COLO829 (cell line): Measurements from ENCODE around the gene GPR153.
"Not testable (repeated sequence)": the region's sequence is repeated elsewhere in the genome, so short reads cannot be mapped to it uniquely, and the experiment has no call there.

Source experiments
- DNase-seq: peaks from one replicate; pipeline ENCODE4 v3.0.0; 2012; ENCODE audit warnings: low spot score

GPR153 gene

DNA sequence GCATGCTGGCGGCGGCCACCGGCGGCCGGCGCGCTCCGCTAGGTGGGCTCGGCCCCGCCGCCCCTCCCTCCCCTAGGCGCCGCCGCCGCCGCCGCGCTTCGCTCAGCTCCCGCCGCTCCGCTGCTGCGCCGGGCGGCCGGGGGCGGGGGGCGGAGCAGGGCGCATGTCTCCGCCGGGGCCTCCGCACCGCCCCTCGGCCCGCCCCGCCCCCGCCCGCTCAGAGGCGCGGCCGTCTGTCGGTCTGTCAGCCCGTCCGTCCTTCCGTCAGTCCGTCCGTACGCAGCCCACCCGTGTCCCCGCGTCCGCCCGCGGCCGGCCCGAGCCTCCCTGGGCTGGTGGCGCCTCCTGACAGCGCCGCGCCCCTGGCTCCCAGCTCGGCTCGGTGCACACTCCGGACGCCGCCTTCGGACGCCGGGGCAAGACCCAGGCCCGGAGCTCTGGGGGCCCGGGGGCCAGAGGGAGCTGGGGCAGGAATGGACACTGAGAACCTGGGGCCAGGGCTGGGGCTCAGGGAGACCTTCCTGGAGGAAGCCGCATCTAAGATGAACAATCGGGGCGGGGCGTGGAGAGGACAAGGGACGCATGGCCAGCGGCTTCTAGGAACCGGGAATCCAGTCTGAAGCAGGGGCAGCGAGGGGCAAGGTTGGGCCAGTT lies at the start of gene GPR153:
Gene GPR153 (minus strand): TSS at position 138 of the 654 bp plus-strand sequence. CDS start 6,193 bp downstream, outside the sequence.
- DNase-seq: no peak

DNA sequence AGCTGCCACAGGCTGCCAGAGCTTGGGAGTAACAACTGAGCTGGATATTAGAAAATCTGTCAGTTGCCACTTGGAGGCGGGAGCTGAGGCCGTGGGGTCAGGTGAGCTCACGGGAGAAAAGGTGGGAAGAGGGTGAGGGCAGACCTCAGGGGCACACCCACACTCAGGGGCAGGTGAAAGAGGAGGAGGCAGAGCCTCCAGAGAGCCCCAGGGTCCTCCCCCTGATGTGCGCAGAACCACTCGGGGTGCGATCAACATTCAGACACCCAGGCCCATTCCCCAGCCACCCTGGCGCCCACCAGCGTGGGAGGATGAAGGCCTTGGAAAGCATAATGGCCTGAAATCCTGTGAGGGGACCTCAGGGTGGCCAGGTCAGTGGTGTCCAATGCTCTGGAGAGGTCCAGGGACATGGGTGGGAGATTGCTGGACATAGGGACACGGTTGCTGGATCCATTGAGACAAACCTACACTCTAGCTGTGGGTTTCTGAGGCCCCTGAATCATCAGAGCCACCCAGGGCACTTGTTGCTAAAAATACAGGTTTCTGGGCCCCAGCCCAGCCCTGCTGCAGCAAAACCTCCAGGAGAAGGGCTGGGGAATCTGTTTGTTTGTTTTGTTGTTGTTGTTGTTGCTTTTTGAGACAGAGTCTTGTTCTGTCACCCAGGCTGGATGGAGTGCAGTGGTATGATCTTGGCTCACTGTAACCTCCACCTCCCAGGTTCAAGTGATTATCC lies 49.4 kb upstream of the GPR153 start:
- no peak for DNase-seq

DNA sequence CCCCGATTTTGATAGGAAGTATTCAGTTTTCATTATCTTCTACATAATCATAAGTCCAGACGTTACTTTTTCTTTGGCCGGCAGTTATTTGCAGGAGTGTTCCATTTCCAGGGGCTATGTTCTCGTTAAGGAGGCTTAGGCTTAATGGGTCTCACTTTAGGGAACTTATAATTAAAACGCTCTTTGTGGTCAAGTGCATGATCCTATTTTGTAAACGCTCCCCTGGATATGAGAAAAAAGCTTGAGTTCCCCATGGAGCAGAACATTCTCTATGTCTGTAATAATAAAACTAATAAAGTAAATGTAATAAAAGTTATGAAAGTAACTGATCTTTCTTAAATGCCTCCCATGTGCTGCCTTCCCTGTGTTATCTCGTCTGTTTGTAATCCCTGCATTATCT lies 48.7 kb upstream of the GPR153 start:
- no peak for DNase-seq

DNA sequence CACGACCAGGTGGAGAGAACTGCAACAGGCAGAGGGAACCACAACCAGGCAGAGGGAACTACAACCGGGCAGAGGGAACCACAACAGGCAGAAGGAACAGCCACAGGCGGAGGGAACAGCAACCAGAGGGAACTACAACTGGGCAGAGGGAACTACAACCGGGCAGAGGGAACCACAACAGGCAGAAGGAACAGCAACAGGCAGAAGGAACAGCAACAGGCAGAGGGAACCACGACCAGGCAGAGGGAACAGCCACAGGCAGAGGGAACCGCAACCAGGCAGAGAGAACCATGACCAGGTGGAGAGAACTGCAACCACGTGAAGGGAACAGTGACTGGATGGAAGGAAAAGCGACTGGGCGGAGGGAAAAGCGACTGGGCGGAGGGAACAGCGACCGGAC lies 47.6 kb upstream of the GPR153 start:
- no peak for DNase-seq

DNA sequence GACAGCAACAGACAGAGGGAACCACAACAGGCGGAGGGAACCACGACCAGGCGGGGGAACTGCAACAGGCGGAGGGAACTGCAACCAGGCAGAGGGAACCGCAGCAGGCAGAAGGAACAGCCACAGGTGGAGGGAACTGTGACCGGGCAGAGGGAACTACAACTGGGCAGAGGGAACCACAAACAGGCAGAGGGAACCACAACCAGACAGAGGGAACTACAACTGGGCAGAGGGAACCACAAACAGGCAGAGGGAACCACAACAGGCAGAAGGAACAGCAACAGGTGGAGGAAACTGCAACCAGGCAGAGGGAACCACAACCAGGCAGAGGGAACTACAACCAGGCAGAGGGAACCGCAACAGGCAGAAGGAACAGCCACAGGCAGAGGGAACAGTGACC lies 46.8 kb upstream of the GPR153 start:
- DNase-seq: not testable (repeated sequence)

DNA sequence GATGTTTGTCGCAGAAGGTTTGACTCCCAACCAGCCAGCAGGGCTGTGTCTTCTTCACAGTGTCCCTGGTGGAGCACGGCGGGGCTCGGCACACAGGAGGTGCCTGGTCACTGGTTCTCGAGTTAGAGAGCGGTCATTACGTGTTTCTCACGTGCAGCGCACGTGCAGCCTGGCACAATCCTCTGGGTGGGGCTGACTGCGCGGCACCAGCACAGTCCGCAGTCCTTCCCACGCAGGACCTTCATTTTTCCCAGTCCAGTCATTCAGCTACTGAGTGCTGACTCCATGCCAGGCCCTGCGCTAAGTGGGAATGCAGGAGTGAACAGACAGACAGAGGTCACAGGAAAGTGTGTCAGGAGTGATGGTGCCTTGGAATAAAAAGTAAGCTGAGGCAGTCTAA lies 46.2 kb upstream of the GPR153 start:
- no peak for DNase-seq

DNA sequence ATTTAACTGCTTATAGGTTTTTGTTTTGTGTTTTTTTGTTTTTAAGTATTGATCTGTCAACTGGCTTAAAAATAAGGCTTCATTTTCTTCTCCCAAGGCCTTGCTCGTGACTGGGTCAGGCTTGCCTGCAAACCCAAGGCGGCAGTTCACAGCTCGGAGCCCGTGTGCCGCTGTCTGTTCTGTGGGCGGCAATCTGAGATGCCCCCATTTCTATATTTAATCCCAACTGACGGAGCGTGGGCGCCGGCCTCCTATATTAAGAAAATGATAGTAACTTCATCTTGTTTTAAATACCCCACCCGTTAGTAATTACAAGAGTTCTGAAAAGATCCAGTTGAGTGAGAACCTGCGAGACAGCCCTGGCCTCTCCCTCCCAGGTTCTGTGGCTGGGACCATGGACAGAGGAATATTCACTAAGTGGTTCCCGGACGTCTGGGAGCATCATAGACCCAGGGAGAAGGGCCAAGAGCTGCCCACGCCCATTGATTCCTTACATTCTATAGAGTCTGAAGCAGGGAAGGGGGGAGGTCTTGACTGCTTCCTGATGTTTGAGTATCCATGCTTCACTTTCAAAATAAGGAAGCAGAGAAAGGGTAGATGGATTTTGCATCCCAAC lies 42.6 kb upstream of the GPR153 start:
- DNase-seq: no peak

DNA sequence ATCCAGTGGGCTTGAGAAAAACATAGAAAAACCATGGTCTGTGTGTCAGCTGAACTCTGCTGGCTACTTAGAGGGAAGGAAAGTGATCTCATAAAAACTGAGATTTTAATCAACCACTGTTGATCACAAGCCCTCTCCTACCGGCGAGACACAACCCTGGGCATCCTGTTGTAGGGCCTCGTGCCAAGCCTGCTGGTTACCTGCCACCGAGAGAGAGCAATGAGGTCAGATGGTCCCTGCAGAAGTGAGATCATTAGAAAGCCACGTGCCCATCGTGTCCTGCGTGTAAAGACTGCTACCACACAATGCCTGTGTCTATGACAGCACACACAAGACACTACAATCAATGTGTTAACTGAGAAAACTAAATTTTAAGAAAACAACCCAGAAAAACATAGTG lies 41.7 kb upstream of the GPR153 start:
- no peak for DNase-seq

DNA sequence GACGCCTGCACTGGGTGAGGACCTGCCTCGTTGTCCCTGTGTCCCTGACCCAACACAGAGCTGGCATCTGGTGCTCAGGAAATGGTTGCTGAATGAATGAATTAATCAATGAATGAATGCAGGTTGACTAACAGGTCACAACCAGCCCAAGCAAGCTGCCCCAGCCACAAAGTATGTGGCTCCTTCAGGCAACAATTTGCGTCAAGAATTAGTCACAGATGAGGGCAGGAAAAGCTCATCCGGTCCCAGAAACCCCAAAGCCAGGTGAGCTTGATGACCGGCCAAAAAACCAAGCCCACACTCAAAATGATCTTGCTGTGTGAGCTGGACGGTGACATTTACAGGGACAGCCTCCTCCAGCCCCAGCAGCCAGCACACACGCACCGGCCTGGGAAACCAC lies 40.6 kb upstream of the GPR153 start:
- no peak for DNase-seq

DNA sequence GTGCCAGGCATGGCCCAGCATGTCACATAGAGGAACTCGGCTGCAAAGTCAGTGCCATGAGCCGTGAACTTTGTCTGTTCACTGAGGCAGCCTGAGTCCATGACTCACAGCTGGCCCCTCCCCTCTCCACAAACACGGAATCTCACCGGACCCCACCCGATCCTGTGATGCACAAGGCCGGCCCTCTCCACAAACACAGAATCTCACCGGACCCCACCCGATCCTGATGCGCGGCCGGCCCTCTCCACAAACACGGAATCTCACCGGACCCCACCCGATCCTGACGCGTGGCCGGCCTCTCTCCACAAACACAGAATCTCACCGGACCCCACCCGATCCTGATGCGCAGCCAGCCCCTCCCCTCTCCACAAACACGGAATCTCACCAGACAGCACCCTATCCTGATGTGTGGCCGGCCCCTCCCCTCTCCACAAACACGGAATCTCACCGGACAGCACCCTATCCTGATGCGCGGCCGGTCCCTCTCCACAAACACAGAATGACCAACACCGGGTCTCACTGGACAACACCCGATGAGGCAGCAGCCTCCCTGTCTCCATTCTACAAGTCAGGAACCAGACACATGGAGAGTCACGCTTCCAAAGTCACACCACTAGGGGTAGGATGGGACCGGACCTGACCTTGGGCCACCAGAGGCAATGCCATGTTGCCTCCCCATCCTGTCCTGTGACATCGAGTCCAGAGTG lies 39.6 kb upstream of the GPR153 start:
- DNase-seq: no peak

DNA sequence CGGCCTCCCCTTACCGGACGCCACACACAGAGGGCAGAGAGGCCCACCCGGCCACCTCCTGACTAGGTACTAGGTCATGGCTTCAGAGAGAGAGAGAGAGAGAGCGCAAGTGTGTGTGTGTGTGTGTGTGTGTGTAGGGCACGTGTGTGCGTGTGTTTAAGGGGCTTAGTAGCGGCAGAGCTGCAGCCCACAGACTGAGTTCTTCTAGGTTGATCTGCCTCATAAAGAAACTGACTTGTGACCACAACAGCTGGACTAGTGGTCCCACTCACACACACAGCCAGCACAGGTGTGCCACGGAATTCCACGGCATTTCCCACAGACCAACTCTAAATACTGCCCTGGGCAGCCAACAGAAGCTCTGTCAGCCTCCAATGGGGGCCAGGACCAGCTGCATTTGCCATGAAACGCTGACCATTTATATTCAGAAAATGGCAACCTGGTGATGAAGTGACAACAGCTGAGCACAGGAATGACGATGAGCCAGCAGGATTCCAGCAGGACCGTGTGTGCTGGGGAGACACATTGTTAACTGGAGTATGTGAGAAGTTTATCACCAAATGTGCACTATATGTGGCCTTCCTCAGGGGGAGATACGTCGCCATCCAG lies 38.8 kb upstream of the GPR153 start:
- DNase-seq: no peak

DNA sequence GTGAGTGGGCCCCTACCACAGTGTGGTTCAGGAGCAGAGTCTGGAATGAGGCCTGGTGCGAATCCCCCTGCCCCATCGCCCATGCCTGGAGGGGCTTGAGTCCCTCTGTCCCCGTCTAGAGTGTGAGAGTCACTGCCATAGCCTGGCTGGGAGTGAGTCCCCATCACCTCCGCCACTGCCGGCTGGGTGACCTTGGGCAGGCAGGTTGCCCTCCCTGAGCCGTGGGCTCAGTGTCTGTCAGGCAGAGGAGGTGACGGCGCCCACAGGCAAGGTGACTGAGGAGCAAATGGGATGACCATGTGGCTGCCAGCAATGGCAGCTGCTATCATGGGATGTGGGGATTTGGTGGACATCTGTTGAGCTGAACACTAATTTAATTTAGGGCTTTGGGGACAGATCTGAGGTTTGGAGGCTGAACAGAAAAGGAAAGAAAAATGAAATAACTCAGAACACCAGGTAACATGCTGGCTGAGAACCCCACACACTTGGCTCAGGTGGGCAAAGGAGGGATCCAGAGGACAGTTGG lies 38.1 kb upstream of the GPR153 start:
- no peak for DNase-seq

DNA sequence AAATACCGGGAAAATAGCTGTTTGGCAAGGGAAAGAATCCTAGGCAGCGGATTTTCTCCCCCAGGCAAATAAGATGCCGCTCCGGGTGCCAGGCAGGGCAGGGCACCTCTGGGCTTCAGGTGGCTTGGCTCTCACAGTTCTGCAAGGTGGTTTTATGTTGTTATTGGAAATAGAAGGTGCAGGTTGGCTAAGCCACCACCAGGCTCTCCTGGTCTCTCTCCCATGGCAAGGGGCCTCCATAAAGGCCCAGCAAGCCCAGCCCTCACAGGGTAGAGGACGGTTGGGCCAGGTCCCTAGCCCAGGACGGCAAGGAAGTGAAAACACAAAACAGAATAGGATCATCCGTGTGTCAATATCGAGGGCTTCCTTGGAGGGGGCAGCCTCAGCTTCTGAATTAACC lies 37.6 kb upstream of the GPR153 start:
- DNase-seq: no peak

DNA sequence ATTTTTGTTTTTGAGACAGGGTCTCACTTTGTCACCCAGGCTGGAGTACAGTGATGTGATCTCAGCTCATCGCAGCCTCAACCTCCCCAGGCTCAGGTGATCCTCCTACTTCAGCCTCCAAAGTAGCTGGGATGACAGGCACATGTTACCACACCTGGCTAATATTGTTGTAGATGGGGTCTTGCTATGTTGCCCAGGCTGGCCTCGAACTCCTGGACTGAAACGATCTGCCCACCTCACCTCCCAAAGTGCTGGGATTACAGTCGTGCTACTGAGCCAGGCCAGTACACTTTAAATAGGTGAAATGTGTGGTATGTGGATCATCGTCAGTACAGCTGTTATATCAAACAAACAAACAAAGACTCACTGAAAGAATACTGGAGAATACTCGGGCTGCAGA lies 35.0 kb upstream of the GPR153 start:
- no peak for DNase-seq

DNA sequence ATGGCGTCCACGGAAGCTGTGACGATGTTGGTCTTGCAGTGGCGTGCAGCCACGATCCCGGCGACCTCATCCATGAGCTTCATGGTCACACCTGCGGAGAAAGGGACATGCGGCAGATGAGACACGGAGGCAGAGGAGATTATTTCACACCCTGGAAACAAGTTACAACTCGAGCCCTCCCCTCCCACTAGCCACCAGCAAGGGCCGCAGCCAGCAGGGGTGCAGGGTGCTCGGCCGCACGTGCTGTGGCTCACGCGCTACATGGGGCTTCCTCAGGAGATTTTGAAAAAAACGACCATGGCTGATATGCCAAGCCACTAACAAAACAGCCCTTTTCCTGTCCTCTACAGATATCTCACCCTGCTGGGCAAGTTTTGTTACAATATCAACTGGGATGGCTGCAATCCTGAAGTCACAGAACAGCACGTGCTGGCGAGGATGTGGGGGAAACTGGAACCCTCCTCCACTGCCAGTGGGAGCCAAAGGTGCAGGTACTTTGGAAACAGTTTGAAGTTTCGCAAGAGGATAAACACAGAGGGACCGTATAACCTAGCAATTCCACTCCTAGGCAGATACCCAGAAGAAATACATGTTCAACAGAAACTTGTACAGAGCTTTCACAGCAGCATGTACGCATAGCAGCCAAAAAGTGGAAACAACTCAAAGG lies 34.1 kb upstream of the GPR153 start:
- DNase-seq: no peak

DNA sequence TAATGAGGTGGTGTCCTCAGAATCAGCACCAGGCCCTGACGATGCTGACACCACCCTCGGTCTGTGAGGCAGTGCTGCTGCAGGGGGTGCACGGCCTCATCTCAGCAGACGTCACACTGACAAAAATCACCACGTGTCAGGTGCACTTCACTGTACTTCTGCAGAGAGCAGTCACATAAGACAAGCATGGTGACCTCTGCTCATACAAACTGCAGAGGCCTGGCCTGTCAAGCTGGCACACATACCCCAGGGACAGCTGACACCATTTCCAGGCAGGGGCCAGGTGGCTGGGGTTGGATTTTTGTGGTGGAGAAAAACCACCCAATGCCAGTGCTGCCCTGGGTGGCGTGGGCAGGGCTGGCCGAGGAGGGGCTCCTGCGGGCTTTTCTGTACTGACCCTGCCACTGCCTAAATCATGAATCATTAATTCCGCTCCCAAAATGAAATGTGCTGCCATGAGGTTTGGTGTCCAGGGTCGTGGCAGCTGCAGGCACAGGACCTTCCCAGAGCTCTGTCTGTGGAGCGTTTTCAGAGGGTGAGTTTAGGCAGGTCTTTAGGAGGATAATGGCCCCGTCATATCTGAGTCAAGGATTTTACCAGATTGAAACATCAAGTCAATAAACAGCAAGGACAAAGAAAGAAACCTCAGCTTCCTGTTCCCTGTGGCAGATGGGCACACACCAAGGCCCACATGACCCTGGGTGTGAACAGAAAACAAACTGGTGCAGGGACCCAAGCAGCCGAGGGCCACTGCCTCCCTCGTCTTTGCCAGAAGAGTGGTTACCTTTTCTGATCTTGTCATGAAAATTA lies 33.4 kb upstream of the GPR153 start:
- no peak for DNase-seq

DNA sequence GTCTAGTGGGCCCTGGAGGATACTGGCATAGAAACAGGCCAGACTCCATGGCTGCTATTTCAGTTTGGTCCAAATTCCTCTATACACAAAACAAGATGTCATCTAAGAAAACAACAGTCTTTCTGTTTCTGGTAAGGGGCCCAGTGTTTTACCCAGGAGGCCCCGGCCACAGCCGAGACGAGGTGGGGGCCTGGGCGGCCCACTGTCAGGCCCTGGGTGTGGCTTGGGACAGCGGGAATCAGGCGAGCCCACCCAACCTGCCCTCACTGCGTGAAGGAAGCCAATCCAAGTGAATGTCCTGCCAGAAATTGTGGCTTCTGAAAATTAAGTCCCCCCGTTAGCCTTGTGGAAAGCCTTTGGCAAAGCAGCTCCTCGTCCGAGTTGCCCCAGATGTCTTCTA lies 31.2 kb upstream of the GPR153 start:
- DNase-seq: no peak

DNA sequence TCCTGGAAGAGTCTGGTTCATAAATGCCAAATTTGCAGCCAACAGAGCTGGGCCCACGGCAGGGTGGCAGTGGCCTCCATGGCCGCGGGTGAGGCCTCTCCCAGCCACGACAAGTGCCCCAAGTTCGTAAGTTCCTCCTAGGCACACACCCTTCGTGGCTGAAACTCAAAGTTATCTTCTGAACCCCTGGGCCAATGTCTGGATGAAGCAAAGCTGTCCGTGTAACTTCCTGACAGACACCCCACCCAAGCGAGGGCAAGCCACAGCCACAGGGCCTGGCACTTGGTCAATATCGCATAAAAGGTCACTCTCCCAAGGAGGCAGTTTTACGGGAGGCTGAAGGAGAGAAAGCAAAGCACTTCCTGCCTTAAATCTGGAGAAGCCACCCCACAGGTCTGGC lies 27.8 kb upstream of the GPR153 start:
- DNase-seq: no peak

DNA sequence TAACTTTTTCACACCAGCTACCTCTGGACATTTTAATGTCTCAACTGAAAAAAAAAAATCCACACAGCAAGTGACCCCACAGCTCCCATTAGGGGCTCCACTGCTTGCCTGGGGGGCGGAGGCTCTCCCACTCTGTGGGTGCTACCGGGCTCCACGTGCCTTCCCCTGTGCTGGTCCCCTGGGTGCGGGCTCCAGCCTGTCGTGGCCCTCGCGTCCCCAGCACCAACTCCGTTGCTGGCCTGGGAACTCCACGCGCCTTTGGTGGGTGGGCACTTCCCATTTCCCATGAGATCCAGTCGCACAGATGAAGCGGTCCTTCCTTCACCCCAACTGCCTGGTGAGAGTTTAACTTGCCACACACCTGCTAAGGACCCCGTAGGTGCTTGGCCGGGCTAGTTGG lies 27.1 kb upstream of the GPR153 start:
- DNase-seq: no peak

DNA sequence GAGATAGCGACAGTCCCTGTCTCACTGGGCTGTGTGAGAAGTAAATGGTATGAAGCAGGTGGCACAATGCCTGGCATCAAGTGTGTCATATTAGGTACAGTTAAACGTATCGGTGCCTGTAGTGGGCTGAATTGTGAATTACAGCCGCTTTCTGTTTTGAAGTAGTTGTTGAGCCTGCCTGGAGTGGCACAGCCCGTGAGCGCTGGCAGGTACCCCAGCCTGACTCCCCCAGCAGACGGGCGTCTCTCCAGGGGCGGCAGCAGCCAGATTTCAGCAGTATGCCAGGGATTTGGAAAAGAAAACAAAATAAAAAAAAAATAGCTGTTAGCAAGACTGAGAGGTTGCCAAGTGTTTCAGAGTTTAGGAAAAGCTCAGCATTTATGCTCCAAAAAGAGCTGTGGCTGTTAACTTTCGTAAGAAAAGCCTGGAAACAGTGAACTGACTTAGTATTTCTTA lies 26.6 kb upstream of the GPR153 start:
- no peak for DNase-seq

DNA sequence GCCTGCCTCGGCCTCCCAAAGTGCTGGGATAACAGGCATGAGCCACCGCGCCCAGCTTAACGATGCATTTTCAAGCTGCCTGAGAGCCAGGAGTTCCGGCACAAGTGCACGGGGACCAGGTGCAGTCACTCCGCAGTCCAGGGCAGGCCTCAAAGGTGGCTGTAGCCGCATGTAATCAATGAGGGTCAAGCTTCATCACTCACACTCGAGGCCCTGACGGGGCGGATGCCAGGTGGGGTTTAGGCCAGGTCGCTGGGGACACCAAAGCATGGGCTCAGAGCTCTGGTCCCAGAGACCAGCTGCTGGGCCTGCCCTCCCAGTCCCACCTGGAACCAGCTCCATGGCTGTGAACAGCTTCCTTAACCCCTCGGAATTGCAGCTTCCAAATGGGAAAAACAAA lies 26.1 kb upstream of the GPR153 start:
- no peak for DNase-seq
